NCI-H2196 (cell line): Measurements from ENCODE around the gene C2orf92.
"Not testable (repeated sequence)": the region's sequence is repeated elsewhere in the genome, so short reads cannot be mapped to it uniquely, and the experiment has no call there.

Source experiments
- DNase-seq: peaks from one replicate; lab custom pipeline; 2025; ENCODE audit not compliant: unreplicated experiment; lab: John Stamatoyannopoulos, UW

The C2orf92 gene

GRCh38 chr2:97669448-97669847 is at the start of gene C2orf92:
TSS of gene C2orf92 (plus strand) at chr2:97669713. CDS start at chr2:97669789, 76 bp downstream.
- DNase-seq: no peak

GRCh38 chr2:97620492-97620891 is 49.0 kb upstream of the C2orf92 start:
- not testable (repeated sequence) for DNase-seq

GRCh38 chr2:97622976-97623375 is 46.5 kb upstream of the C2orf92 start:
- not testable (repeated sequence) for DNase-seq

GRCh38 chr2:97625354-97626048 is 44.0 kb upstream of the C2orf92 start:
- not testable (repeated sequence) for DNase-seq

- not testable (repeated sequence) for DNase-seq
Observed at GRCh38 chr2:97626049-97626430, 43.5 kb upstream of the C2orf92 start.

GRCh38 chr2:97644023-97644717 is 25.3 kb upstream of the C2orf92 start:
- no peak for DNase-seq

- DNase-seq: no peak
Observed at GRCh38 chr2:97645112-97645694, 24.3 kb upstream of the C2orf92 start.

GRCh38 chr2:97645695-97646629 is 23.6 kb upstream of the C2orf92 start, which contains the start of gene COX5B:
TSS of gene COX5B (plus strand) at chr2:97646062. CDS start at chr2:97646087, 25 bp downstream.
- peak; percentile 99 for DNase-seq

GRCh38 chr2:97646977-97647376 is 22.5 kb upstream of the C2orf92 start:
- DNase-seq: no peak

GRCh38 chr2:97651114-97651513 is 18.4 kb upstream of the C2orf92 start:
- no peak for DNase-seq

- no peak for DNase-seq
Observed at GRCh38 chr2:97653473-97653872, 16.0 kb upstream of the C2orf92 start.

- no peak for DNase-seq
Observed at GRCh38 chr2:97653874-97654273, 15.6 kb upstream of the C2orf92 start.

- DNase-seq: no peak
Observed at GRCh38 chr2:97654309-97654708, 15.2 kb upstream of the C2orf92 start.

- DNase-seq: no peak
Observed at GRCh38 chr2:97654791-97655190, 14.7 kb upstream of the C2orf92 start.

- DNase-seq: no peak
Observed at GRCh38 chr2:97656129-97656755, 13.3 kb upstream of the C2orf92 start.

GRCh38 chr2:97656905-97657587 is 12.5 kb upstream of the C2orf92 start:
- DNase-seq: no peak

- DNase-seq: no peak
Observed at GRCh38 chr2:97657986-97658690, 11.4 kb upstream of the C2orf92 start.

GRCh38 chr2:97658691-97659157 is 10.8 kb upstream of the C2orf92 start:
- DNase-seq: no peak
